Breast epithelium (tissue), 4 donors: ENCODE data around the gene TF. TPM values are rescaled to one million over a fixed set of nuclear protein-coding genes. Genes with fewer than 3 reads are reported as not detected.

Source experiments
- DNase-seq, 2 donors: peaks; one replicate each; pipeline ENCODE4 v3.0.0-alpha.2; 2019; ENCODE audit warnings: low spot score in 2 of 2
- H3K27ac ChIP-seq, 2 donors: fragments of 200-600 bp; sonication (generic) in 1 of 2; one replicate each; pipeline ENCODE4 v1.5.1; 2016 to 2019; ENCODE audit warnings: mild to moderate bottlenecking in 1 of 2
- H3K27me3 ChIP-seq, 2 donors: fragments of 200-600 bp; sonication (generic) in 1 of 2; one replicate each; pipeline versions ENCODE4 v1.5.1 to v1.6.0; 2017 to 2019; ENCODE audit warnings: control low read depth in 1 of 2, mild to moderate bottlenecking in 1 of 2
- H3K36me3 ChIP-seq: fragments of 200-600 bp; one replicate; pipeline ENCODE4 v1.5.1; 2019
- H3K4me1 ChIP-seq, 2 donors: fragments of 200-600 bp; sonication (generic); one replicate each; pipeline ENCODE4 v1.5.1; 2016 to 2019; ENCODE audit warnings: control low read depth in 1 of 2
- H3K4me3 ChIP-seq, 3 donors: fragments of 200-600 bp; sonication (generic); 1 replicate in 2 of 3; 2 replicates in 1 of 3; pipeline ENCODE4 v1.5.1; 2016 to 2019; ENCODE audit warnings: mild to moderate bottlenecking in 3 of 3, moderate library complexity in 2 of 3
- H3K9me3 ChIP-seq, 2 donors: fragments of 200-600 bp; sonication (generic) in 1 of 2; one replicate each; pipeline ENCODE4 v1.5.1; 2016 to 2019; ENCODE audit warnings: control low read depth in 1 of 2
- POLR2A ChIP-seq: fragments of 450-650 bp; IDR thresholded peaks from one replicate; pipeline ENCODE4 v1.6.1; 2016; ENCODE audit warnings: antibody characterized with exemption, mild to moderate bottlenecking, moderate library complexity
- POLR2AphosphoS5 ChIP-seq, 3 donors: sonication (generic); formaldehyde crosslinking; IDR thresholded peaks; one replicate each; pipeline ENCODE4 v1.6.1; 2017; ENCODE audit warnings: antibody characterized with exemption in 3 of 3
- intact Hi-C: fragments of 100-400 bp; cut with DNase I; formaldehyde crosslinking; loops from one replicate; pipeline ENCODE4 v1.15.1; 2023; ENCODE audit warnings: low total_unique reads
- total RNA-seq, 3 donors: library from RNA; depleted of rRNA; stranded (reverse); fragments of >200 nt; gene quantifications; one replicate each; pipeline ENCODE4 v1.1.0, GENCODE V29; 2016
- TF ChIP-seq, protein P1 (sequence below), 3 donors: fragments of 450-650 bp; IDR thresholded peaks; one replicate each; pipeline ENCODE4 v1.5.1; 2016 to 2017; ENCODE audit warnings: antibody characterized with exemption in 3 of 3, mild to moderate bottlenecking in 3 of 3, moderate library complexity in 3 of 3

Gene TF
- total RNA-seq, 3 donors from 2014 or later, result 6.3 to 22.9 (median 8.5) TPM

DNA sequence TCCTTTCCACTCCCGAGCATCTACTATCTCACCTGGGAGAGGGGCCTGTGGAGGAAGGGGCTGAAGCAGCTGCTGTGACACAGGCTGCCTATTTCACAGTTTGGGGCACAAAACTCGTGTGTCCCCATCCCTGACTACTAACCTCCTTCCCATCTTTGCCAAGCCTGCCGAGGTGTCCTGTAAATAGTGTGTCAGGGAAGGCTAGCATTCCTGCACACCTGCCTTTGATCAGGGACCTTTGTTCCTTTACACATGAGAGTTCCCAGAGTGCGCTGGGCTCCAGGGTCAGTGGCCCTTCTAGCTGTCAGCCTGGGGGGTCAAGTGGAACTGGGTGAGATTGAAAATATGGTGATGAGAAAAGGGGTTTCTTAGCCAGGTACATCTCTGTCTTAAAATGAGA, 13.0 kb upstream of the TF start:
- H3K36me3 ChIP-seq, result no peaks in the 10 kb centered on the region
- H3K4me3 ChIP-seq, result no peak overlapping the region
- no peak for DNase-seq
- H3K4me1 ChIP-seq, result no peaks in the 10 kb centered on the region
- no peaks in the 10 kb centered on the region for H3K9me3 ChIP-seq
- H3K27me3 ChIP-seq, result no peaks in the 10 kb centered on the region
- H3K27ac ChIP-seq, result no peak overlapping the region
- TF ChIP-seq, protein P1, sequence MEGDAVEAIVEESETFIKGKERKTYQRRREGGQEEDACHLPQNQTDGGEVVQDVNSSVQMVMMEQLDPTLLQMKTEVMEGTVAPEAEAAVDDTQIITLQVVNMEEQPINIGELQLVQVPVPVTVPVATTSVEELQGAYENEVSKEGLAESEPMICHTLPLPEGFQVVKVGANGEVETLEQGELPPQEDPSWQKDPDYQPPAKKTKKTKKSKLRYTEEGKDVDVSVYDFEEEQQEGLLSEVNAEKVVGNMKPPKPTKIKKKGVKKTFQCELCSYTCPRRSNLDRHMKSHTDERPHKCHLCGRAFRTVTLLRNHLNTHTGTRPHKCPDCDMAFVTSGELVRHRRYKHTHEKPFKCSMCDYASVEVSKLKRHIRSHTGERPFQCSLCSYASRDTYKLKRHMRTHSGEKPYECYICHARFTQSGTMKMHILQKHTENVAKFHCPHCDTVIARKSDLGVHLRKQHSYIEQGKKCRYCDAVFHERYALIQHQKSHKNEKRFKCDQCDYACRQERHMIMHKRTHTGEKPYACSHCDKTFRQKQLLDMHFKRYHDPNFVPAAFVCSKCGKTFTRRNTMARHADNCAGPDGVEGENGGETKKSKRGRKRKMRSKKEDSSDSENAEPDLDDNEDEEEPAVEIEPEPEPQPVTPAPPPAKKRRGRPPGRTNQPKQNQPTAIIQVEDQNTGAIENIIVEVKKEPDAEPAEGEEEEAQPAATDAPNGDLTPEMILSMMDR (IDR thresholded peaks at IDR 0.05), result no peak
- TF ChIP-seq POLR2AphosphoS5 (IDR thresholded peaks at IDR 0.05) (no peak), POLR2A (no peak)
- intact Hi-C loops, result loop anchor here (5.0 kb wide), 1 partner anchor 239 kb away; no protein-coding TSS in a partner anchor

DNA sequence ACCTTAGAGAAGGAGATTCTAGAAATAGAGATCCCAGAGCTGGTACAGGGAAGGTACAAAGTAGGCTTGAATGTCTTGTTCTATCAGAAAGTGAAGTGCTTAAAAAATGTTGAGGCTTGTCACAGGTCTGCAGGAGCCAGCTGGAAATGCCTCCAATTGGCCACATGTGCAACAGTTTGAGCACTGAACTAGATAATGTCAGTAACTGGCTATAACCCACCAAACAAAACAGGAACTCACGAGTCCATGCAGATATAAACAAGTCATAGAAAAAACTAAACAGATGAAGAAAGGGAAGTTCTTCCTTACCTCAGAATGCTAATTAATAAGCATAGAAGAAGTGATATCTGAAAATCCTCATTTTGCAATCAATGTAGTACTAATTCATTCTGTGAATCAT, 11.9 kb upstream of the TF start:
- Histone ChIP-seq H3K27me3 (no peaks in the 10 kb centered on the region), H3K4me3 (no peak overlapping the region), H3K9me3 (no peaks in the 10 kb centered on the region), H3K36me3 (no peaks in the 10 kb centered on the region), H3K27ac (no peak overlapping the region), H3K4me1 (no peaks in the 10 kb centered on the region)
- intact Hi-C loops, result loop anchor here (5.0 kb wide), 1 partner anchor 238 kb away; no protein-coding TSS in a partner anchor
- no peak for DNase-seq
- TF ChIP-seq POLR2AphosphoS5 (IDR thresholded peaks at IDR 0.05) (no peak), POLR2A (no peak)
- TF ChIP-seq, protein P1 (IDR thresholded peaks at IDR 0.05), result no peak

DNA sequence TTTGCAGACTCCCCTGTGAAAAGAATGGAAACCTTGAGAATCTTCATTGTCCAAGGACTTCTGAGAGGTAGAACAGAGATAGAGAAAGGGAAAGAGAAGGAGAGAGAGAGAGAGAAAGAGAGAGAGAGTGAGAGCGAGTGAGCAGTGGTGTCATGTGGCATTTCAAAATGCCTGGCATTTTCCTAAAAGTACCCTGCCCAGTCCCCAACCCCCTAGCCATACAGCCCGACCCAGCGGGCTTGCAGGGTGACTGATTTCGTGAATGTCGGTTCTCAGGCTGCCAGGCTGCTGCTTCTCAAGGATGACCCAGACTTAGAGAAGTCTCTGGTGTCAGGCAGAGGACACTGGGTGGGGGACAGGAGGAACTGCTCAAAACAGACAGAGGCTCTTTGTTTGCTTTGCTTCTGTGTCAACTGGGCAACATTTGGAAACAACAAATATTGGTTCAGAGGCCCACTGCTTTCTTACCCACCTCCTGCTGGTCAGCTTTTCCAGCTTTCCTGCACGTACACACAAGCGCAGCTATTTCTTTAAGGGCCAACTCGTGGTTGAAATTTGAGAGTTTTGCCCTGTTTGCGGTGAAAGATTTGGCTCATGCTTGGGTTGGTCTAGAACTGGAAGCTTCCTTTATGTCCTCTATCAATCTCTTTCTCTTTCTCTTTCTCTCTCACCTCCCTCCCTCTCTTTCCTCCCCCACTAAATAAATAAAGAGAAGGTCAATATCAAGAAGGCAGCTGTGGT, 3.7 kb upstream of the TF start:
- no peaks in the 10 kb centered on the region for H3K36me3 ChIP-seq
- H3K27me3 ChIP-seq, result peaks cover 0 to 10% of the 10 kb centered on the region in 2 donors
- H3K9me3 ChIP-seq, result no peaks in the 10 kb centered on the region
- no peaks in the 10 kb centered on the region for H3K4me1 ChIP-seq
- no peak for DNase-seq
- intact Hi-C loops, result loop anchor here (1.0 kb wide), 1 partner anchor 10 kb away; no protein-coding TSS in a partner anchor
- TF ChIP-seq POLR2A (no peak), POLR2AphosphoS5 (IDR thresholded peaks at IDR 0.05) (no peak)
- TF ChIP-seq, protein P1 (IDR thresholded peaks at IDR 0.05), result no peak
- peak overlapping the region in 1 of 2 donors; percentile 61 for H3K27ac ChIP-seq
- H3K4me3 ChIP-seq, result peak overlapping the region in 1 of 3 donors; percentile 21

DNA sequence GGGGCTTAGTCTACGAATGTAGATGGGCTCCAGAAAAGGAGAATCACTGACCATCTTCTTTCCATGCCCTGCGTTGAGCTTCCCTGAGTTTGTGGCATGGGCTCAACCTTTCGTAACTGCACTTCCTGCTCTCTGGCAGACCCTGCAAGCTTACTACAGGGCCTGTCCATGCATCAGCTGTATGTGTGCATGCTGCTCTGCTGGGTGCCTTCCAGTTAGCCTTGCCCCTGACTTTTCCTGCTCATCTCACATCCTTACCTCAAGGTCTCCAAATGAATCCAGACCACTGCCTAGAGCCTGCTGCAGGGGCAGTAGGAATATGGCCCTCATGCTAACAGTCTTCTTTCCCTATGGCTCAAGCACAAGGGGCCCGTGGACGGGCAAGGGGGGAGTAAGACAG, 2.0 kb upstream of the TF start:
- no peak overlapping the region for H3K4me3 ChIP-seq
- H3K27ac ChIP-seq, result no peak overlapping the region
- H3K4me1 ChIP-seq, result no peaks in the 10 kb centered on the region
- peaks cover 0 to 10% of the 10 kb centered on the region in 2 donors for H3K27me3 ChIP-seq
- no peak for DNase-seq
- no peaks in the 10 kb centered on the region for H3K9me3 ChIP-seq
- no peaks in the 10 kb centered on the region for H3K36me3 ChIP-seq
- TF ChIP-seq POLR2AphosphoS5 (IDR thresholded peaks at IDR 0.05) (no peak), POLR2A (no peak)
- TF ChIP-seq, protein P1 (IDR thresholded peaks at IDR 0.05), result no peak
- intact Hi-C loops, result loop anchor here (1.0 kb wide), 1 partner anchor 27 kb away; no protein-coding TSS in a partner anchor

DNA sequence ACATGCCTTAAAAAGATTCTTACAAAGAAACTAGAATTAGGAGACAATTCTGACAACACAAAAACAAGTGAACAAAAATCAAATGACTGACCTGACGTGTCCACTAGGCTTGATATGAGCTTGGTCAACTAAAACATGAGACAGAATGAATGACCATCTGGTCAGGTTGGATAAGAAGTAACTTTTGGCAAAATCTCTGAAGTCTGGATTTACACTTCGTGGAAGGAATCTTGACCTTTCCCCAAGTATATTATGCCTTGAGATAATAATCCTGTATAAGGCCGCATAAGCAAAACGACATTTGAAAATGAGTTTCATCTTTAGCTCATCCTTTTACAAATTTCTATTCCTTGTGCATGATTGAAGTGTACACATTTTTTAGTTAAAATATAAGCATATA, 1.1 kb upstream of the TF start:
- TF ChIP-seq POLR2A (no peak), POLR2AphosphoS5 (IDR thresholded peaks at IDR 0.05) (no peak)
- TF ChIP-seq, protein P1 (IDR thresholded peaks at IDR 0.05), result no peak
- Histone ChIP-seq H3K9me3 (no peaks in the 10 kb centered on the region), H3K27me3 (peaks cover 0 to 10% of the 10 kb centered on the region in 2 donors), H3K4me1 (no peaks in the 10 kb centered on the region), H3K27ac (no peak overlapping the region), H3K4me3 (no peak overlapping the region), H3K36me3 (no peaks in the 10 kb centered on the region)
- DNase-seq, result no peak
- intact Hi-C loops, result no loop called here
